NCI-H526 (cell line): ENCODE measurements around the gene BORCS5.
A peak's percentile ranks its signal among the peaks of the same experiment; 100 is the strongest.
"Not testable (repeated sequence)": the region's sequence is repeated elsewhere in the genome, so short reads cannot be mapped to it uniquely, and the experiment has no call there.

Experiments
- DNase-seq, 2 experiments: peaks; one replicate each; lab custom pipeline; 2025; lab: John Stamatoyannopoulos, UW

The BORCS5 gene

GRCh38 chr12:12461923-12462315, 105.0 kb downstream of the BORCS5 start:
- DNase-seq: no peak

- DNase-seq: no peak
Observed at GRCh38 chr12:12465522-12465921, 108.6 kb downstream of the BORCS5 start.

- no peak for DNase-seq
Observed at GRCh38 chr12:12466157-12466556, 109.3 kb downstream of the BORCS5 start.

- peak in 1 of 2 experiments; percentile 65 for DNase-seq
Observed at GRCh38 chr12:12467264-12467663, 110.4 kb downstream of the BORCS5 start.

GRCh38 chr12:12467688-12468261, 110.9 kb downstream of the BORCS5 start:
- DNase-seq: peak; percentile 95 to 96

- DNase-seq: peak; percentile 18 to 62
Observed at GRCh38 chr12:12468575-12468974, 111.7 kb downstream of the BORCS5 start.

GRCh38 chr12:12469386-12469785, 112.5 kb downstream of the BORCS5 start:
- no peak for DNase-seq

- DNase-seq: no peak
Observed at GRCh38 chr12:12470751-12471306, 114.0 kb downstream of the BORCS5 start.

- not testable (repeated sequence) for DNase-seq
Observed at GRCh38 chr12:12471982-12472961, 115.4 kb downstream of the BORCS5 start.

- no peak for DNase-seq
Observed at GRCh38 chr12:12473223-12473622, 116.3 kb downstream of the BORCS5 start.

GRCh38 chr12:12474471-12474928, 117.6 kb downstream of the BORCS5 start:
- DNase-seq: no peak

- DNase-seq: no peak
Observed at GRCh38 chr12:12474931-12475795, 118.3 kb downstream of the BORCS5 start.

GRCh38 chr12:12476857-12477531, 120.1 kb downstream of the BORCS5 start:
- DNase-seq: no peak

GRCh38 chr12:12477532-12477890, 120.6 kb downstream of the BORCS5 start:
- no peak for DNase-seq

GRCh38 chr12:12480074-12480473, 123.2 kb downstream of the BORCS5 start:
- no peak for DNase-seq

- DNase-seq: no peak
Observed at GRCh38 chr12:12481631-12482030, 124.8 kb downstream of the BORCS5 start.

GRCh38 chr12:12482150-12482761, 125.4 kb downstream of the BORCS5 start:
- DNase-seq: no peak

- no peak for DNase-seq
Observed at GRCh38 chr12:12482959-12483358, 126.1 kb downstream of the BORCS5 start.

GRCh38 chr12:12483438-12483837, 126.6 kb downstream of the BORCS5 start:
- no peak for DNase-seq

GRCh38 chr12:12486661-12487240, 129.9 kb downstream of the BORCS5 start:
- no peak for DNase-seq

- DNase-seq: no peak
Observed at GRCh38 chr12:12487490-12487889, 130.6 kb downstream of the BORCS5 start.
